Skeletal muscle satellite cell (primary cell): Measurements from ENCODE around the gene HACD3.
"Not testable (repeated sequence)": the region's sequence is repeated elsewhere in the genome, so short reads cannot be mapped to it uniquely, and the experiment has no call there.

Experiments used
- H3K27me3 ChIP-seq: 2 replicates; pipeline ENCODE4 v1.7.0; 2013; ENCODE audit warnings: low read length; ENCODE audit not compliant: control insufficient read depth, insufficient read depth
- H3K36me3 ChIP-seq: 2 replicates; pipeline ENCODE4 v1.7.0; 2013; ENCODE audit warnings: mild to moderate bottlenecking, control low read depth, low read length; ENCODE audit not compliant: insufficient read depth
- H3K4me1 ChIP-seq: 2 replicates; pipeline ENCODE4 v1.7.0; 2013; ENCODE audit warnings: low read length; ENCODE audit not compliant: control insufficient read depth, insufficient read depth
- H3K4me2 ChIP-seq: 2 replicates; pipeline ENCODE4 v1.7.0; 2013; ENCODE audit warnings: mild to moderate bottlenecking, low read length
- H3K4me3 ChIP-seq: 2 replicates; pipeline ENCODE4 v1.7.0; 2013; ENCODE audit warnings: low read length
- H3K9ac ChIP-seq: 2 replicates; pipeline ENCODE4 v1.7.0; 2013; ENCODE audit warnings: mild to moderate bottlenecking, low read depth, low read length, moderate library complexity
- H3K9me3 ChIP-seq: replicated peaks from 2 replicates; pipeline ENCODE4 v1.7.0; 2013; ENCODE audit warnings: mild to moderate bottlenecking, control low read depth, low read length

The HACD3 gene

GRCh38 chr15:65525622-65526021 is 4.6 kb upstream of the HACD3 start:
- Histone ChIP-seq H3K36me3 (no peaks in the 10 kb centered on the region), H3K4me3 (no peak overlapping the region), H3K27me3 (no peaks in the 10 kb centered on the region), H3K4me1 (no peaks in the 10 kb centered on the region), H3K4me2 (no peak overlapping the region), H3K9me3 (no peaks in the 10 kb centered on the region), H3K9ac (no peak overlapping the region)

- no peak overlapping the region for H3K4me3 ChIP-seq
- H3K36me3 ChIP-seq: no peaks in the 10 kb centered on the region
- H3K27me3 ChIP-seq: no peaks in the 10 kb centered on the region
- peaks cover 12% of the 10 kb centered on the region for H3K4me1 ChIP-seq
- no peak overlapping the region for H3K9ac ChIP-seq
- no peak overlapping the region for H3K4me2 ChIP-seq
- no peaks in the 10 kb centered on the region for H3K9me3 ChIP-seq
These were observed 1.7 kb upstream of the HACD3 start for GRCh38 chr15:65528461-65529060.

- no peaks in the 10 kb centered on the region for H3K36me3 ChIP-seq
- peak overlapping the region; percentile 99 for H3K4me3 ChIP-seq
- peak overlapping the region; percentile 94 for H3K9ac ChIP-seq
- peaks cover 12% of the 10 kb centered on the region for H3K4me1 ChIP-seq
- H3K27me3 ChIP-seq: no peaks in the 10 kb centered on the region
- peak overlapping the region; percentile 100 for H3K4me2 ChIP-seq
- no peaks in the 10 kb centered on the region for H3K9me3 ChIP-seq
These were observed 423 bp upstream of the HACD3 start for GRCh38 chr15:65529762-65530317.

GRCh38 chr15:65532738-65533051 is 2.4 kb downstream of the HACD3 start:
- Histone ChIP-seq H3K4me2 (no peak overlapping the region), H3K4me1 (peaks cover 18% of the 10 kb centered on the region), H3K9me3 (no peaks in the 10 kb centered on the region), H3K4me3 (no peak overlapping the region), H3K9ac (no peak overlapping the region), H3K36me3 (no peaks in the 10 kb centered on the region), H3K27me3 (no peaks in the 10 kb centered on the region)

GRCh38 chr15:65533057-65533756 is 2.9 kb downstream of the HACD3 start:
- no peak overlapping the region for H3K4me3 ChIP-seq

GRCh38 chr15:65535192-65535591 is 4.9 kb downstream of the HACD3 start:
- H3K9ac ChIP-seq: no peak overlapping the region
- no peaks in the 10 kb centered on the region for H3K36me3 ChIP-seq
- H3K9me3 ChIP-seq: no peaks in the 10 kb centered on the region
- no peak overlapping the region for H3K4me3 ChIP-seq
- H3K4me1 ChIP-seq: peaks cover 18% of the 10 kb centered on the region
- no peaks in the 10 kb centered on the region for H3K27me3 ChIP-seq
- H3K4me2 ChIP-seq: no peak overlapping the region

More at GRCh38 chr15:65533057-65533756, 2.9 kb downstream of the HACD3 start:
- peaks cover 18% of the 10 kb centered on the region for H3K4me1 ChIP-seq
- H3K27me3 ChIP-seq: no peaks in the 10 kb centered on the region
- no peaks in the 10 kb centered on the region for H3K36me3 ChIP-seq
- no peaks in the 10 kb centered on the region for H3K9me3 ChIP-seq
- H3K9ac ChIP-seq: no peak overlapping the region
- no peak overlapping the region for H3K4me2 ChIP-seq

GRCh38 chr15:65540314-65540713 is 10.1 kb downstream of the HACD3 start:
- Histone ChIP-seq H3K9me3 (no peaks in the 10 kb centered on the region), H3K36me3 (no peaks in the 10 kb centered on the region), H3K4me1 (peaks cover 1% of the 10 kb centered on the region), H3K9ac (no peak overlapping the region), H3K27me3 (no peaks in the 10 kb centered on the region), H3K4me2 (no peak overlapping the region), H3K4me3 (no peak overlapping the region)

GRCh38 chr15:65541231-65541820 is 11.1 kb downstream of the HACD3 start:
- Histone ChIP-seq H3K9me3 (no peaks in the 10 kb centered on the region), H3K36me3 (no peaks in the 10 kb centered on the region), H3K27me3 (no peaks in the 10 kb centered on the region), H3K4me2 (no peak overlapping the region), H3K9ac (no peak overlapping the region), H3K4me1 (no peaks in the 10 kb centered on the region), H3K4me3 (no peak overlapping the region)

GRCh38 chr15:65547841-65548240 is 17.6 kb downstream of the HACD3 start:
- Histone ChIP-seq H3K36me3 (no peaks in the 10 kb centered on the region), H3K9ac (no peak overlapping the region), H3K4me3 (no peak overlapping the region), H3K4me1 (peaks cover 12% of the 10 kb centered on the region), H3K4me2 (no peak overlapping the region), H3K9me3 (no peaks in the 10 kb centered on the region), H3K27me3 (no peaks in the 10 kb centered on the region)

GRCh38 chr15:65549288-65549687 is 19.0 kb downstream of the HACD3 start:
- H3K36me3 ChIP-seq, H3K4me2 ChIP-seq, H3K27me3 ChIP-seq, H3K4me3 ChIP-seq, H3K9me3 ChIP-seq, H3K9ac ChIP-seq: not testable (repeated sequence)
- peaks cover 12% of the 10 kb centered on the region for H3K4me1 ChIP-seq

GRCh38 chr15:65550681-65551098 is 20.4 kb downstream of the HACD3 start:
- Histone ChIP-seq H3K9me3 (no peaks in the 10 kb centered on the region), H3K36me3 (peaks cover under 1% of the 10 kb centered on the region), H3K9ac (no peak overlapping the region), H3K4me1 (peaks cover 12% of the 10 kb centered on the region), H3K27me3 (no peaks in the 10 kb centered on the region), H3K4me3 (no peak overlapping the region), H3K4me2 (peak overlapping the region; percentile 15)
